SU-DHL-6 (cell line): Measurements from ENCODE around the gene GNGT1.

Source experiments
- H2AFZ ChIP-seq: fragments of 200-600 bp; sonication (generic); 2 replicates; pipeline ENCODE4 v1.6.1; 2014; ENCODE audit warnings: low read depth, mild to moderate bottlenecking, moderate library complexity, mixed read lengths, antibody characterized with exemption, low read length; ENCODE audit not compliant: severe bottlenecking
- H3F3A ChIP-seq: fragments of 200-600 bp; shearing (Covaris generic); 2 replicates; pipeline ENCODE4 v1.6.0; 2016; ENCODE audit warnings: antibody characterized with exemption, mild to moderate bottlenecking; ENCODE audit not compliant: insufficient read depth
- H3K27ac ChIP-seq: fragments of 200-600 bp; sonication (generic); 2 replicates; pipeline ENCODE4 v1.5.1; 2016; ENCODE audit warnings: low read depth, mild to moderate bottlenecking, low read length, moderate library complexity, mixed read lengths
- H3K27me3 ChIP-seq: fragments of 200-600 bp; sonication (generic), shearing (Covaris generic); 2 replicates; pipeline ENCODE4 v1.6.0; 2014; ENCODE audit warnings: mild to moderate bottlenecking, low read length
- H3K36me3 ChIP-seq: fragments of 200-600 bp; sonication (generic); 2 replicates; pipeline ENCODE4 v1.6.1; 2014; ENCODE audit warnings: mild to moderate bottlenecking, low read length, mixed read lengths
- H3K4me2 ChIP-seq: fragments of 300-600, 200-600 bp; shearing (Covaris generic), sonication (generic); 2 replicates; pipeline ENCODE4 v1.6.0; 2014; ENCODE audit warnings: low read length, low read depth, mild to moderate bottlenecking; ENCODE audit not compliant: poor library complexity, severe bottlenecking
- H3K4me3 ChIP-seq: fragments of 200-600 bp; sonication (generic); 2 replicates; pipeline ENCODE4 v1.5.1; 2014; ENCODE audit warnings: antibody characterized with exemption, low read length, mild to moderate bottlenecking, mixed read lengths; ENCODE audit not compliant: insufficient read depth, poor library complexity, severe bottlenecking
- H3K79me2 ChIP-seq: fragments of 200-600 bp; sonication (generic); 2 replicates; pipeline ENCODE4 v1.6.1; 2014; ENCODE audit warnings: mild to moderate bottlenecking, low read length, moderate library complexity; ENCODE audit not compliant: insufficient read depth
- H3K9ac ChIP-seq: fragments of 200-600 bp; sonication (generic); 2 replicates; pipeline ENCODE4 v1.7.0; 2014; ENCODE audit warnings: mild to moderate bottlenecking, low read length
- H3K9me2 ChIP-seq: fragments of 200-600 bp; sonication (generic); replicated peaks from 2 replicates; pipeline ENCODE4 v1.6.1; 2014; ENCODE audit warnings: low read length; ENCODE audit not compliant: insufficient read depth
- H3K9me3 ChIP-seq: fragments of 200-600 bp; sonication (generic); 2 replicates; pipeline ENCODE4 v1.6.1; 2014; ENCODE audit warnings: low read length, mixed read lengths; ENCODE audit not compliant: insufficient read depth
- H4K20me1 ChIP-seq: fragments of 200-600 bp; sonication (generic); 2 replicates; pipeline ENCODE4 v1.6.1; 2014; ENCODE audit warnings: low read depth, mild to moderate bottlenecking, antibody characterized with exemption, low read length, moderate library complexity, mixed read lengths
- EZH2phosphoT487 ChIP-seq: fragments of 200-600 bp; sonication (generic), shearing (Covaris generic); conservative IDR thresholded peaks from 2 replicates; pipeline ENCODE4 v1.6.1; 2018; ENCODE audit warnings: mild to moderate bottlenecking, antibody characterized with exemption, low read length, moderate library complexity, mixed read lengths
- TF ChIP-seq, protein P1 (sequence below): fragments of 200-600 bp; sonication (generic); IDR thresholded peaks from one replicate; pipeline ENCODE4 v1.5.1; 2017; ENCODE audit warnings: antibody characterized with exemption, mild to moderate bottlenecking, low read length, moderate library complexity; ENCODE audit not compliant: insufficient read depth, poor library complexity, severe bottlenecking

Gene GNGT1

DNA sequence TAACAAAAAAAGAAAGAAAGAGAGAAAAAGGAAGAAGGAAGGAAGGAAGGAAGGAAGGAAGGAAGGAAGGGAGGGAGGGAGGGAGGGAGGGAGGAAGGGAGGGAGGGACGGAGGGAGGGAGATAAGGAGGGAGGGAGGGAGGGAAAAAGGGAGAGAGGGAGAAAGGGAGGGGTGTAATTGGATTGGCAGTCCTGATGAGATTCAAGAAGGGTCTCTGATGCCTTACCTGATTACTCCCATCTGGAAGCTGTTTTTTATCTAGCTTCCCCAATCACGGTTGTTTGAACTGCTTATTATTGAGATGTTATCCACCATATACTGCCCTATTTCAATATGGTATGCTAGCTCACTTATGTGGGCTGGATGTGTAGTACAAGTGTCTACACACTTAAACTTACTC, 42.5 kb downstream of the GNGT1 start:
- Histone ChIP-seq H3K9ac (no peak overlapping the region), H2AFZ (no peak overlapping the region), H3K9me2 (no peaks in the 10 kb centered on the region), H3K27me3 (no peaks in the 10 kb centered on the region), H3K4me2 (no peak overlapping the region), H3K27ac (no peak overlapping the region), H3K9me3 (no peaks in the 10 kb centered on the region), H3K79me2 (no peaks in the 10 kb centered on the region), H3K4me3 (no peak overlapping the region), H3K36me3 (no peaks in the 10 kb centered on the region), H3F3A (no peaks in the 10 kb centered on the region), H4K20me1 (no peaks in the 10 kb centered on the region)
- TF ChIP-seq, protein P1, sequence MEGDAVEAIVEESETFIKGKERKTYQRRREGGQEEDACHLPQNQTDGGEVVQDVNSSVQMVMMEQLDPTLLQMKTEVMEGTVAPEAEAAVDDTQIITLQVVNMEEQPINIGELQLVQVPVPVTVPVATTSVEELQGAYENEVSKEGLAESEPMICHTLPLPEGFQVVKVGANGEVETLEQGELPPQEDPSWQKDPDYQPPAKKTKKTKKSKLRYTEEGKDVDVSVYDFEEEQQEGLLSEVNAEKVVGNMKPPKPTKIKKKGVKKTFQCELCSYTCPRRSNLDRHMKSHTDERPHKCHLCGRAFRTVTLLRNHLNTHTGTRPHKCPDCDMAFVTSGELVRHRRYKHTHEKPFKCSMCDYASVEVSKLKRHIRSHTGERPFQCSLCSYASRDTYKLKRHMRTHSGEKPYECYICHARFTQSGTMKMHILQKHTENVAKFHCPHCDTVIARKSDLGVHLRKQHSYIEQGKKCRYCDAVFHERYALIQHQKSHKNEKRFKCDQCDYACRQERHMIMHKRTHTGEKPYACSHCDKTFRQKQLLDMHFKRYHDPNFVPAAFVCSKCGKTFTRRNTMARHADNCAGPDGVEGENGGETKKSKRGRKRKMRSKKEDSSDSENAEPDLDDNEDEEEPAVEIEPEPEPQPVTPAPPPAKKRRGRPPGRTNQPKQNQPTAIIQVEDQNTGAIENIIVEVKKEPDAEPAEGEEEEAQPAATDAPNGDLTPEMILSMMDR, result no peak
- TF ChIP-seq EZH2phosphoT487, result no peak

- H3K9ac ChIP-seq, result no peak overlapping the region
- no peaks in the 10 kb centered on the region for H3F3A ChIP-seq
- no peaks in the 10 kb centered on the region for H3K9me2 ChIP-seq
- no peak overlapping the region for H3K4me3 ChIP-seq
- no peak overlapping the region for H3K4me2 ChIP-seq
- TF ChIP-seq, protein P1, result no peak
- no peak for TF ChIP-seq EZH2phosphoT487
- no peaks in the 10 kb centered on the region for H4K20me1 ChIP-seq
- H3K36me3 ChIP-seq, result no peaks in the 10 kb centered on the region
- no peak overlapping the region for H2AFZ ChIP-seq
- no peak overlapping the region for H3K27ac ChIP-seq
- H3K9me3 ChIP-seq, result no peaks in the 10 kb centered on the region
- H3K27me3 ChIP-seq, result no peaks in the 10 kb centered on the region
- H3K79me2 ChIP-seq, result no peaks in the 10 kb centered on the region
Measured at GRCh38 chr7:93949423-93949822, 43.1 kb downstream of the GNGT1 start.

GRCh38 chr7:93955304-93955703, 48.9 kb downstream of the GNGT1 start:
- Histone ChIP-seq H3K4me3 (no peak overlapping the region), H3F3A (no peaks in the 10 kb centered on the region), H3K27ac (no peak overlapping the region), H3K79me2 (no peaks in the 10 kb centered on the region), H3K9me2 (no peaks in the 10 kb centered on the region), H4K20me1 (no peaks in the 10 kb centered on the region), H3K36me3 (no peaks in the 10 kb centered on the region), H3K9me3 (no peaks in the 10 kb centered on the region), H3K9ac (no peak overlapping the region), H3K27me3 (no peaks in the 10 kb centered on the region), H3K4me2 (no peak overlapping the region), H2AFZ (no peak overlapping the region)
- TF ChIP-seq EZH2phosphoT487, result no peak
- TF ChIP-seq, protein P1, result no peak

GRCh38 chr7:93957767-93958166, 51.4 kb downstream of the GNGT1 start:
- Histone ChIP-seq H4K20me1 (no peaks in the 10 kb centered on the region), H3K79me2 (no peaks in the 10 kb centered on the region), H3F3A (no peaks in the 10 kb centered on the region), H3K9me2 (no peaks in the 10 kb centered on the region), H3K9me3 (no peaks in the 10 kb centered on the region), H3K27ac (no peak overlapping the region), H3K9ac (no peak overlapping the region), H3K27me3 (no peaks in the 10 kb centered on the region), H2AFZ (no peak overlapping the region), H3K4me3 (no peak overlapping the region), H3K4me2 (no peak overlapping the region), H3K36me3 (no peaks in the 10 kb centered on the region)
- TF ChIP-seq EZH2phosphoT487, result no peak
- TF ChIP-seq, protein P1, result no peak
